SK-N-MC (cell line): ENCODE results near the gene CPA4.

ENCODE experiments used
- EZH2 ChIP-seq: fragments of 200-600 bp; sonication (generic); IDR thresholded peaks from one replicate; pipeline ENCODE4 v1.6.1; 2017; ENCODE audit warnings: antibody characterized with exemption
- POLR2AphosphoS5 ChIP-seq: IDR thresholded peaks from 2 replicates; pipeline ENCODE4 v1.6.1; 2012; ENCODE audit warnings: mild to moderate bottlenecking, low read depth, low read length, borderline replicate concordance

- no peak for TF ChIP-seq POLR2AphosphoS5
- TF ChIP-seq EZH2, result no peak
These were observed 15.9 kb upstream of the CPA4 start for GRCh38 chr7:130276796-130277762.
